Activated naive CD4-positive, alpha-beta T cell treated with anti-CD3 and anti-CD28 coated beads for 36 hours (primary cell): ENCODE measurements around the gene VDAC1. TPM values are rescaled to one million over a fixed set of nuclear protein-coding genes. Genes with fewer than 3 reads are reported as not detected.

ENCODE experiments used
- CTCF ChIA-PET: fragments of 350-600 bp; sonication (Branson Sonifier 250); formaldehyde crosslinking; loops from one replicate; lab custom pipeline; 2021; ENCODE audit warnings: antibody characterized with exemption; lab: Charles Lee
- DNase-seq: peaks from one replicate; pipeline ENCODE4 v3.0.0-alpha.2; 2020
- H3K27ac Mint-ChIP-seq: one replicate; pipeline ENCODE4 v1.8.0; 2021; ENCODE audit warnings: mild to moderate bottlenecking, mixed read lengths
- H3K27me3 Mint-ChIP-seq: one replicate; pipeline ENCODE4 v1.8.0; 2021; ENCODE audit warnings: low read depth, mixed read lengths
- H3K36me3 Mint-ChIP-seq: one replicate; pipeline ENCODE4 v1.8.0; 2021; ENCODE audit warnings: low read depth, mixed read lengths
- H3K4me1 Mint-ChIP-seq: one replicate; pipeline ENCODE4 v1.8.0; 2021; ENCODE audit warnings: low read depth, mixed read lengths
- H3K4me3 Mint-ChIP-seq: one replicate; pipeline ENCODE4 v1.8.0; 2021; ENCODE audit warnings: mild to moderate bottlenecking, moderate library complexity, mixed read lengths
- H3K9me3 Mint-ChIP-seq: one replicate; pipeline ENCODE4 v1.8.0; 2021; ENCODE audit warnings: mixed read lengths
- intact Hi-C: fragments of 100-400 bp; cut with micrococcal nuclease; formaldehyde crosslinking; loops from one replicate; pipeline ENCODE4 v1.15.1; 2023
- total RNA-seq, 2 experiments: library from RNA; stranded (reverse); gene quantifications; one replicate each; pipeline ENCODE4 v1.2.3, GENCODE V29; 2021

Gene VDAC1
- total RNA-seq, 2 experiments from 2014 or later = 485 to 513 TPM

DNA sequence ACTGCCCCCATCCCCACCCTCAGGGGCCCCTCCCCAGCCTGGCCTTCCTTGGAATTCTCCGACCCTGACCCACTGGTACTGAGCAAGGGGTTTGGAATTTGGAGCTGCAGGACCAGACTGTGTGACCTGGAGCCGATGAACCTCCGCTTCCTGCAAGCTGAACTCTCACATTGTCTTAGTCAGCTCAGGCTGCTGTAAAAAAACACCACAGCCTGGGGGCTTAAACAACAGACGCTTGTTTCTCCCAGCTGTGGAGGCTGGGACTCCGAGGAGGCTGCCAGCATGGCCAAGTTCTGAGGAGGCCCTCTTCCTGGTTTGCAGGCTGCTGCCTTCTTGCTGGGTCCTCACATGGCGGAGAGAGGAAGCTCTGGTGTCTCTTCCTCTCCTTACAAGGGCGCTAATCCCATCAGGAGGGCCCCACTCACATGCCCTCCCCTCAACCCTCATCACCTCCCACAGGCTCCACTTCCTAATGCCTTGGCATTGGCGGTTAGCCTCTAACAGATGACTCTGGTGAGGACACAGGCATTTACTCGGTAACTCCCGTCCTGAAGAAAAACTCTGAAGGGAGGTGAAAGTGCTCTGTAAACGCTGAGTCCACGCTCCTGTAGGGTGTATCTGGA lies 78.8 kb downstream of the VDAC1 start:
- DNase-seq = no peak
- no peak overlapping the region for H3K4me3 Mint-ChIP-seq
- H3K36me3 Mint-ChIP-seq = no peaks in the 10 kb centered on the region
- CTCF ChIA-PET = no interaction called here
- H3K27me3 Mint-ChIP-seq = no peaks in the 10 kb centered on the region
- H3K27ac Mint-ChIP-seq = no peak overlapping the region
- intact Hi-C loops = no loop called here
- peaks cover 38% of the 10 kb centered on the region for H3K4me1 Mint-ChIP-seq
- no peaks in the 10 kb centered on the region for H3K9me3 Mint-ChIP-seq

DNA sequence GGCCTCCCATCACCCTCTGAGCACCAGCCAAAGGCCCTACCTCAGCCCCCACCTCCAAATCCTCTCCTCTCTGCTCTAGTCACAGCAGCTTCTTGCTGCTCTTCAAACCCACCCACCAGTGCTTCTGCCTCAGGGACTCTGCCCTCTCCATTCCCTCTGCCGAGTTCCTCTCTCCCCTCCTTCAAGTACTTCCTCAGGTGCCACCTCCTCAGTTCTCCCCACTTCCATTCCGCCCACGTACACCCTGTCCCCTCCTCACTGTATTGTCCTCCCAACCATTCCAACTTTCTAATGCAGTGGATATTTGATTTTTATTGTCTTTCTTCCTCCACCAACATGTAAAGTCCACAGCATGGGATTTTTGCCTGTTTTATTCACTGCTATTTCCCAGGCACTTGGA lies 79.5 kb downstream of the VDAC1 start:
- no peak overlapping the region for H3K27ac Mint-ChIP-seq
- no peaks in the 10 kb centered on the region for H3K36me3 Mint-ChIP-seq
- H3K9me3 Mint-ChIP-seq = no peaks in the 10 kb centered on the region
- no peak for DNase-seq
- CTCF ChIA-PET = no interaction called here
- intact Hi-C loops = no loop called here
- H3K27me3 Mint-ChIP-seq = no peaks in the 10 kb centered on the region
- H3K4me1 Mint-ChIP-seq = peaks cover 36% of the 10 kb centered on the region
- H3K4me3 Mint-ChIP-seq = no peak overlapping the region

DNA sequence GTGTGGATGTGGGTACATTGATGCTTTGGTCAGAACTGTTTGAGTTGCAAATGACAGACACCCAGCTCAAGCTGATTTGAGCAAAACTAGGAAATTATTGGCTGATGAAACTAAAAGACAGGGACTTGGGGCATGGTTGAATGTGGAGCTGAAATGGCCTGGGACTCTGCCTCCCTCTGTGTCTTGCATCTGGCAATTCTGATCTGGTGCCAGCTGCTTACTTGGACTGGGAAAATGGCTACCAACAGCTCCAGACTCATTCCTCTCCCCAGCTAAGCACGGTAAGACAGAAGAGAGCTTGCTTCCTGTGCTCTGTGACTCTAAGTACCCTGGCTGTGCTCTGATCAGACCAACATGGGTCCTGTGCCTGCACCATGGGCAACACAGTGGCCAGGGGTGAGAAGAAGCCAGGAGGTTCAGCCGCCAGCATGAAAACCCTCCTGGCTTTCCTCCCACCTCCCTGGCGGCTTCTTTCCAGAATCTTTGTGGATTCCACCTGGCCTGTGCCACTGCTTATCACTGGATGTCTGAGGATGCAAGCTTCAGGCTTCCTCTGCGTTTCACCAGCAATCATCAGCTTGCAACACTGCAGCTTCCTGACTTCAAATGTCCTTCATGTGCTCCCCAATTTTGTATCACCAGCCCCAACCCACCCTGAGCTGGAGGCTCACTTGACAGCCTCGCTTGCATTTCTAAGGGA lies 80.4 kb downstream of the VDAC1 start:
- no peaks in the 10 kb centered on the region for H3K36me3 Mint-ChIP-seq
- CTCF ChIA-PET = no interaction called here

DNA sequence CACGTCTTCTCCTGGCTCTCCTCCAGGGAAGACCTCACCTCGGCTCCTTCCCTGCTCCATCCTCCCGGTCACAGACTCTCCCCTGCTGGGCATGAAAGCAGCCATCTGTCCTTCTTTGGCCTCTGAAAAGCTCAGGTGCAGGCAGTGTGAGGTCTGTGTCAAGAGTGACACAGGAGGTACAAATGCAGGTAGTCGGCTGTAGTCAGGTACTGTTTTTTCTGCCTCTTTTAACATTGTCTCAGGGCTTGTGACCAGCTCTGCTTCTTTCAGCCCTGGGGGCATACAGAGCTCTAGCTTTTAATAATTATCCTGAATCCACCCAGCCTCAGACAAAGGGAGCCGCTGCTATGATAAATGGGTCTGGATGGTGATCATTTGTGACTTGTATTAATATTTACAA lies 82.8 kb downstream of the VDAC1 start:
- Mint-ChIP-seq H3K27me3 (no peaks in the 10 kb centered on the region), H3K36me3 (no peaks in the 10 kb centered on the region), H3K27ac (no peak overlapping the region), H3K9me3 (no peaks in the 10 kb centered on the region), H3K4me1 (peaks cover 21% of the 10 kb centered on the region), H3K4me3 (no peak overlapping the region)
- intact Hi-C loops = no loop called here
- no peak for DNase-seq
- CTCF ChIA-PET = interaction anchor here (0.9 to 2.1 kb wide), 2 partner anchors 23 to 52 kb away, joined by 3 to 6 read pairs; no protein-coding TSS in a partner anchor

More for the DNA sequence above, 80.4 kb downstream of the VDAC1 start:
- Mint-ChIP-seq H3K27ac (no peak overlapping the region), H3K27me3 (no peaks in the 10 kb centered on the region), H3K4me3 (no peak overlapping the region), H3K9me3 (no peaks in the 10 kb centered on the region), H3K4me1 (peaks cover 35% of the 10 kb centered on the region)
- no peak for DNase-seq
- intact Hi-C loops = no loop called here

Other genes with a start within 250 kb of the VDAC1 start
- gene C5orf15, start 36.4 kb downstream of the VDAC1 start, total RNA-seq = 10 to 100 TPM; 18.1 to 18.6 TPM
- 10 to 100 TPM; 87.9 to 92.3 TPM for gene TCF7, start 109.7 kb upstream of the VDAC1 start, total RNA-seq
- 100 to 1,000 TPM; 307 to 309 TPM for gene SKP1, start 172.0 kb upstream of the VDAC1 start, total RNA-seq
- 100 to 1,000 TPM; 132 to 135 TPM for gene PPP2CA, start 221.1 kb upstream of the VDAC1 start, total RNA-seq